ENCODE measurements around the gene KIF19. TPM values are rescaled to one million over a fixed set of nuclear protein-coding genes. Genes with fewer than 3 reads are reported as not detected.

Gene KIF19
- total RNA-seq, 1 experiment from 2014 or later: 0.15 TPM

DNA sequence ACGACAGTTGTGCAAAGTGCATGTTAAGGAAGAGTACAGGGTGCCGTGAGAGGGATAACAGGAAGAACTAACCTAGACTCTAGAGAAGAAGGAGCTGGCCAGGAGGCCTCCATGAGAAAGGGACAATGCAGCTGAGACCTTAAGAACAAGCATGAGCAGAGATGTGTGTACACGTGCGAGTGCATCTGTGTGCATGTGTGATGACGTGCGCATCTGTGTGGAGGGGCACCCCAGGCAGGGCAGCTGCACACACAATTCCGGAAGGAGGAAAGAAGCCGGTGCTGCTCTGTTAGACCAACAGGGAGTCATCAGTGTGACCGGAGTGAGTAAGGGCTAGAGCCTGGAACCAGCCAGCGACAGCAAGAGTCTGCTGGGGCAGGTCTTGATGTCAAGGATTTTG lies 7.6 kb upstream of the KIF19 start:
- RAD21 ChIA-PET (ENCODE audit: low non-redundant PET in 1 of 2, low total read pairs in 2 of 2, uncharacterized antibody in 2 of 2, unreplicated experiment in 2 of 2): no interaction called here
- Histone ChIP-seq H3K9me3 (ENCODE audit: control insufficient read depth in 1 of 2, insufficient read depth in 1 of 2, low read depth in 1 of 2, low read length in 2 of 2) (no peaks in the 10 kb centered on the region), H3K4me3 (replicated peaks in 1 of 2; ENCODE audit: low read depth in 1 of 2, low read length in 2 of 2) (no peak overlapping the region), H3K4me1 (ENCODE audit: control insufficient read depth in 1 of 2, insufficient read depth in 2 of 2, low read length in 2 of 2) (no peaks in the 10 kb centered on the region), H3K36me3 (ENCODE audit: control insufficient read depth in 1 of 2, insufficient read depth in 2 of 2, low read length in 2 of 2) (no peaks in the 10 kb centered on the region), H3K9me2 (ENCODE audit: insufficient read depth) (no peaks in the 10 kb centered on the region), H4K20me1 (ENCODE audit: insufficient read depth) (no peaks in the 10 kb centered on the region), H3K9ac (ENCODE audit: low read length) (no peak overlapping the region), H3K27ac (ENCODE audit: low read depth, low read length) (no peak overlapping the region), H3K4me2 (ENCODE audit: low read length) (no peak overlapping the region), H3K27me3 (ENCODE audit: insufficient read depth, low read length) (0 out of 2 replicates have a peak, but pooled peaks cover 5% of the 10 kb centered on the region), H3K79me2 (ENCODE audit: insufficient read depth, low read length) (no peaks in the 10 kb centered on the region), H2AFZ (ENCODE audit: low read depth, low read length, poor library complexity, severe bottlenecking) (no peak overlapping the region)
- no peak for TF ChIP-seq SP1 (IDR thresholded peaks at IDR 0.05; ENCODE audit: low read depth)
- no peak for TF ChIP-seq SIN3A (IDR thresholded peaks at IDR 0.05; ENCODE audit: low read depth)
- no peak for TF ChIP-seq EZH2phosphoT487 (IDR thresholded peaks at IDR 0.05; ENCODE audit: borderline replicate concordance)
- no peak for TF ChIP-seq EGR1 (IDR thresholded peaks at IDR 0.05; ENCODE audit: low read depth)
- TF ChIP-seq, protein P1, sequence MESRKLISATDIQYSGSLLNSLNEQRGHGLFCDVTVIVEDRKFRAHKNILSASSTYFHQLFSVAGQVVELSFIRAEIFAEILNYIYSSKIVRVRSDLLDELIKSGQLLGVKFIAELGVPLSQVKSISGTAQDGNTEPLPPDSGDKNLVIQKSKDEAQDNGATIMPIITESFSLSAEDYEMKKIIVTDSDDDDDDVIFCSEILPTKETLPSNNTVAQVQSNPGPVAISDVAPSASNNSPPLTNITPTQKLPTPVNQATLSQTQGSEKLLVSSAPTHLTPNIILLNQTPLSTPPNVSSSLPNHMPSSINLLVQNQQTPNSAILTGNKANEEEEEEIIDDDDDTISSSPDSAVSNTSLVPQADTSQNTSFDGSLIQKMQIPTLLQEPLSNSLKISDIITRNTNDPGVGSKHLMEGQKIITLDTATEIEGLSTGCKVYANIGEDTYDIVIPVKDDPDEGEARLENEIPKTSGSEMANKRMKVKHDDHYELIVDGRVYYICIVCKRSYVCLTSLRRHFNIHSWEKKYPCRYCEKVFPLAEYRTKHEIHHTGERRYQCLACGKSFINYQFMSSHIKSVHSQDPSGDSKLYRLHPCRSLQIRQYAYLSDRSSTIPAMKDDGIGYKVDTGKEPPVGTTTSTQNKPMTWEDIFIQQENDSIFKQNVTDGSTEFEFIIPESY (IDR thresholded peaks at IDR 0.05; ENCODE audit: extremely low read depth, insufficient replicate concordance, low read length): no peak
- TF ChIP-seq FOSL1 (IDR thresholded peaks at IDR 0.05; ENCODE audit: low read depth): no peak
- TF ChIP-seq, protein P2, sequence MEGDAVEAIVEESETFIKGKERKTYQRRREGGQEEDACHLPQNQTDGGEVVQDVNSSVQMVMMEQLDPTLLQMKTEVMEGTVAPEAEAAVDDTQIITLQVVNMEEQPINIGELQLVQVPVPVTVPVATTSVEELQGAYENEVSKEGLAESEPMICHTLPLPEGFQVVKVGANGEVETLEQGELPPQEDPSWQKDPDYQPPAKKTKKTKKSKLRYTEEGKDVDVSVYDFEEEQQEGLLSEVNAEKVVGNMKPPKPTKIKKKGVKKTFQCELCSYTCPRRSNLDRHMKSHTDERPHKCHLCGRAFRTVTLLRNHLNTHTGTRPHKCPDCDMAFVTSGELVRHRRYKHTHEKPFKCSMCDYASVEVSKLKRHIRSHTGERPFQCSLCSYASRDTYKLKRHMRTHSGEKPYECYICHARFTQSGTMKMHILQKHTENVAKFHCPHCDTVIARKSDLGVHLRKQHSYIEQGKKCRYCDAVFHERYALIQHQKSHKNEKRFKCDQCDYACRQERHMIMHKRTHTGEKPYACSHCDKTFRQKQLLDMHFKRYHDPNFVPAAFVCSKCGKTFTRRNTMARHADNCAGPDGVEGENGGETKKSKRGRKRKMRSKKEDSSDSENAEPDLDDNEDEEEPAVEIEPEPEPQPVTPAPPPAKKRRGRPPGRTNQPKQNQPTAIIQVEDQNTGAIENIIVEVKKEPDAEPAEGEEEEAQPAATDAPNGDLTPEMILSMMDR (IDR thresholded peaks at IDR 0.05 in 2 of 3, conservative IDR thresholded peaks at IDR 0.05 in 1 of 3; ENCODE audit: borderline replicate concordance in 1 of 3, insufficient read depth in 1 of 3, low read depth in 2 of 3, low read length in 2 of 3): no peak
- no peak for TF ChIP-seq EZH2 (IDR thresholded peaks at IDR 0.05)
- TF ChIP-seq, protein P3, sequence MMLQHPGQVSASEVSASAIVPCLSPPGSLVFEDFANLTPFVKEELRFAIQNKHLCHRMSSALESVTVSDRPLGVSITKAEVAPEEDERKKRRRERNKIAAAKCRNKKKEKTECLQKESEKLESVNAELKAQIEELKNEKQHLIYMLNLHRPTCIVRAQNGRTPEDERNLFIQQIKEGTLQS (IDR thresholded peaks at IDR 0.05): no peak
- TF ChIP-seq RAD21 (IDR thresholded peaks at IDR 0.05; ENCODE audit: low read depth): no peak
- BruUV-seq (replicated peaks): no TSS peak
- DNase-seq (ENCODE audit: low read depth, low spot score) (no peak), ATAC-seq (no peak)
- POLR2A ChIA-PET: interaction anchor here (0.9 kb wide), 1 partner anchor 14 kb away, joined by 3 read pairs; no protein-coding TSS in a partner anchor
- intact Hi-C loops (cut with micrococcal nuclease): no loop called here
- CTCF ChIA-PET: interaction anchor here (1.0 kb wide), 1 partner anchor 22 kb away, joined by 3 read pairs; no protein-coding TSS in a partner anchor
